ENCODE results near the gene LIMS2.

DNA sequence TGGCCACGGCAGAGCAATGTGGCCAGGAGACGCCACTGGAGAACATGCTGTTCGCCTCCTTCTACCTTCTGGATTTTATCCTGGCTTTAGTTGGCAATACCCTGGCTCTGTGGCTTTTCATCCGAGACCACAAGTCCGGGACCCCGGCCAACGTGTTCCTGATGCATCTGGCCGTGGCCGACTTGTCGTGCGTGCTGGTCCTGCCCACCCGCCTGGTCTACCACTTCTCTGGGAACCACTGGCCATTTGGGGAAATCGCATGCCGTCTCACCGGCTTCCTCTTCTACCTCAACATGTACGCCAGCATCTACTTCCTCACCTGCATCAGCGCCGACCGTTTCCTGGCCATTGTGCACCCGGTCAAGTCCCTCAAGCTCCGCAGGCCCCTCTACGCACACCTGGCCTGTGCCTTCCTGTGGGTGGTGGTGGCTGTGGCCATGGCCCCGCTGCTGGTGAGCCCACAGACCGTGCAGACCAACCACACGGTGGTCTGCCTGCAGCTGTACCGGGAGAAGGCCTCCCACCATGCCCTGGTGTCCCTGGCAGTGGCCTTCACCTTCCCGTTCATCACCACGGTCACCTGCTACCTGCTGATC, 24.4 kb downstream of the LIMS2 start:
- TF ChIP-seq, protein P1, sequence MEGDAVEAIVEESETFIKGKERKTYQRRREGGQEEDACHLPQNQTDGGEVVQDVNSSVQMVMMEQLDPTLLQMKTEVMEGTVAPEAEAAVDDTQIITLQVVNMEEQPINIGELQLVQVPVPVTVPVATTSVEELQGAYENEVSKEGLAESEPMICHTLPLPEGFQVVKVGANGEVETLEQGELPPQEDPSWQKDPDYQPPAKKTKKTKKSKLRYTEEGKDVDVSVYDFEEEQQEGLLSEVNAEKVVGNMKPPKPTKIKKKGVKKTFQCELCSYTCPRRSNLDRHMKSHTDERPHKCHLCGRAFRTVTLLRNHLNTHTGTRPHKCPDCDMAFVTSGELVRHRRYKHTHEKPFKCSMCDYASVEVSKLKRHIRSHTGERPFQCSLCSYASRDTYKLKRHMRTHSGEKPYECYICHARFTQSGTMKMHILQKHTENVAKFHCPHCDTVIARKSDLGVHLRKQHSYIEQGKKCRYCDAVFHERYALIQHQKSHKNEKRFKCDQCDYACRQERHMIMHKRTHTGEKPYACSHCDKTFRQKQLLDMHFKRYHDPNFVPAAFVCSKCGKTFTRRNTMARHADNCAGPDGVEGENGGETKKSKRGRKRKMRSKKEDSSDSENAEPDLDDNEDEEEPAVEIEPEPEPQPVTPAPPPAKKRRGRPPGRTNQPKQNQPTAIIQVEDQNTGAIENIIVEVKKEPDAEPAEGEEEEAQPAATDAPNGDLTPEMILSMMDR (IDR thresholded peaks at IDR 0.05 in 8 of 11, conservative IDR thresholded peaks at IDR 0.05 in 3 of 11): no peak
- TF ChIP-seq POLR2AphosphoS5 (IDR thresholded peaks at IDR 0.05): peak in 2 of 3 donors; percentile 14 to 50
- no peak for TF ChIP-seq POLR2A (IDR thresholded peaks at IDR 0.05)

All from spleen (tissue), 7 donors.